Keratinocyte (primary cell): Measurements from ENCODE around the gene MAVS.

Experiments
- EZH2 ChIP-seq: IDR thresholded peaks from one replicate; pipeline ENCODE4 v1.6.1; 2012; ENCODE audit warnings: inconsistent platforms, mild to moderate bottlenecking, low read length, moderate library complexity
- TF ChIP-seq, protein P1 (sequence below), 3 experiments: IDR thresholded peaks in 1 of 3; conservative IDR thresholded peaks in 1 of 3; optimal IDR thresholded peaks in 1 of 3; 2 replicates in 2 of 3; 3 replicates in 1 of 3; pipeline versions ENCODE3 to v1.5.1; 2011; ENCODE audit warnings: low read length in 3 of 3, mild to moderate bottlenecking in 3 of 3, moderate library complexity in 2 of 3, control low read depth in 1 of 3, inconsistent platforms in 1 of 3; ENCODE audit not compliant: insufficient read depth in 2 of 3; ENCODE audit errors: extremely low read depth in 1 of 3

DNA sequence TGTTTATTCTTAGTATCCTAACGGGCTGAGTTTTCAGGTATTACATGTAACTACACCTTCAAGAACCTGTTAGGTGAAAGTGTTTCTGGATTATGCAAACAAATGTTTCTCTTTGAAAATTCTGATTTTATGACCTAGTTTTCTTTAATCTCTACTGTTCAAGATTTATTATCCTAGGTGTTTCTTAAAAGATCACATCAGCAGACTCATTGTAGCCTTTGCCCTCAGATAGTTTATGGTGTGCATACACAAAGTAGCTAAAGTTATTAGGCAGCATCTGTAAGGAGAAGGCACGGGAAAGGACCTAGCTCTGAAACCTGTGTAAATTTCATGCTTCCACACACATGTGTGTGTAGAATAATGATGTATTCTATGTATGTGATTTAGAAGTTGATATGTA lies 64.2 kb downstream of the MAVS start:
- TF ChIP-seq, protein P1, sequence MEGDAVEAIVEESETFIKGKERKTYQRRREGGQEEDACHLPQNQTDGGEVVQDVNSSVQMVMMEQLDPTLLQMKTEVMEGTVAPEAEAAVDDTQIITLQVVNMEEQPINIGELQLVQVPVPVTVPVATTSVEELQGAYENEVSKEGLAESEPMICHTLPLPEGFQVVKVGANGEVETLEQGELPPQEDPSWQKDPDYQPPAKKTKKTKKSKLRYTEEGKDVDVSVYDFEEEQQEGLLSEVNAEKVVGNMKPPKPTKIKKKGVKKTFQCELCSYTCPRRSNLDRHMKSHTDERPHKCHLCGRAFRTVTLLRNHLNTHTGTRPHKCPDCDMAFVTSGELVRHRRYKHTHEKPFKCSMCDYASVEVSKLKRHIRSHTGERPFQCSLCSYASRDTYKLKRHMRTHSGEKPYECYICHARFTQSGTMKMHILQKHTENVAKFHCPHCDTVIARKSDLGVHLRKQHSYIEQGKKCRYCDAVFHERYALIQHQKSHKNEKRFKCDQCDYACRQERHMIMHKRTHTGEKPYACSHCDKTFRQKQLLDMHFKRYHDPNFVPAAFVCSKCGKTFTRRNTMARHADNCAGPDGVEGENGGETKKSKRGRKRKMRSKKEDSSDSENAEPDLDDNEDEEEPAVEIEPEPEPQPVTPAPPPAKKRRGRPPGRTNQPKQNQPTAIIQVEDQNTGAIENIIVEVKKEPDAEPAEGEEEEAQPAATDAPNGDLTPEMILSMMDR (optimal IDR thresholded peaks at IDR 0.05 in 1 of 3, IDR thresholded peaks at IDR 0.05 in 1 of 3, conservative IDR thresholded peaks at IDR 0.05 in 1 of 3; ENCODE audit: extremely low read depth in 1 of 3, insufficient read depth in 2 of 3, low read length in 3 of 3): no peak
- no peak for TF ChIP-seq EZH2
